ENCODE data around the gene TOR4A.

The TOR4A gene

DNA sequence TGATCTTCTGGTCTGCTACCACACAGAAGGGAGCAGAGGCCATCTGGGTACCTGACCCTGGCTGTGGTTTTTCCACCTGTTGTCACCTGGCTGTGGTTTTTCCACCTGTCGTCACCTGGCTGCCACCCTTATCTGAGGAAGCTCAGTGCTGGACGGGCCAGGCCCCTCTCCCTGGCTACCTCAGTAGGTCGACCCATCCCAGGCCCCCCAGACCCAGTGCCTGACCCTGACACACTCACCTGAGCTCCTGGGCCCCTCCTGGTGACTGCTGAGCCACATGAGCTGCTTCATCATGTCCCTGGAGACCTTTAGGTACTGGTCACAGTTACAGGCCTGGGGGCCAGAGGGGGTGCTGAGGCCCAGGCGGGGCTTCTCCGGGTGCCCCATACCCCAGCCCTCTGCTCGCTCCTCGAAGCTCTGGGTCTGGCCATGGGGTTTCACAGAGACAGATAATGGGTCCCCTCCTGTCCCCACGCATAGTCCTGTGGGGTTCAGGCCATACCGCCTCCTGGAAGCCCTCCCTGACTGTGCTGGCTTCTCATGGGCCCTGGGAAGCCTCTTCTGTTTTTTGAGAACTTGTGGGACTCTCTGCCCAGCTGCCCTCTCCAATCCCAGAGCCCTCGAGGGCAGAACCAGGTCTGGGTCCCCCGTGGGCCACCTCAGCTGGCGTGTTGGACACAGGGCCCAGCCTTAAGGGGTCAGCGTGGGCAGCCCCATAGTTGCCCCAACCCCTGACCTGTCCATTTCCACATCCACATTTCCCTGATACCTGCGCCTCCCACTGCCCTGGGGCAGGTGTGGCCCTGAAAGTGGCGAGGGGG, 32.1 kb downstream of the TOR4A start:
- no peak for DNase-seq

DNA sequence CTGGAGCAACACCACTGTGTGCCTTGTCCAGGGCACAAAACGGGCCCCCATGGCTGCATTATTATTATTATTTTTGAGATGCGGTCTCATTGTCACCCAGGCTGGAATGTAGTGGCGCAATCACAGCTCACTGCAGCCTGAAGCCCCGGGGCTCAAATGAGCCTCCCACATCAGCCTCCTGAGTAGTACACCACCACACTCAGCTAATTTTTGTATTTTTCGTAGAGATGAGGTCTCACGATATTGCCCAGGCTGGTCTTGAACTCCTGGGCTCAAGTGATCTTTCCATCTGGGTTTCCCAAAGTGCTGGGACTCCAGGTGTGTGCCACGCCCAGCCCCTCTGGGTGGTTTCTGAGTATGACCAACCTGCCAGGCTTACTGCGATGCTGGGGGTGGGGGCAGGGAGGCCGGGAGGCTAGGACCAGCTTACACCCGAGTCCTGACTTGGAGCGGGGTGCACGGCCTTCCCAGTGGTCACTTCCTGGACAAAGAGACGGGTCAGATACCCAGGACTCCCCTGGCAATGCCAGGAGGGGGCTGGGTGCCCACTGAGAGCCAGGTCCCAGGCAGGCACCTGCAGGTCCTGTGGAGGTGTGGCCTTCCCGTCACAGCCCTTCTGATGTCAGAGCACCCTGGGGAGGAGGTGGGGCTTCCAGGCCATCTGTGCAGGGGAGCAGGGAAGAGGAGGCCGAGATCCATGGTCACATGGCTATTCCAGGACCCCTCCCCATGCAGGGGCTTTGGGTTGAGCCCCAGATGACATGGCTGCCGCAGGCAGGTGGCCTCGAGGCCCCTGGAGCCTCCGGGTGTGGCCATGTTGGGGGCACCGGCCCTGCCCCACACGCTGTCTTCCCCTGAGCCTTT, 32.9 kb downstream of the TOR4A start:
- DNase-seq, result no peak

DNA sequence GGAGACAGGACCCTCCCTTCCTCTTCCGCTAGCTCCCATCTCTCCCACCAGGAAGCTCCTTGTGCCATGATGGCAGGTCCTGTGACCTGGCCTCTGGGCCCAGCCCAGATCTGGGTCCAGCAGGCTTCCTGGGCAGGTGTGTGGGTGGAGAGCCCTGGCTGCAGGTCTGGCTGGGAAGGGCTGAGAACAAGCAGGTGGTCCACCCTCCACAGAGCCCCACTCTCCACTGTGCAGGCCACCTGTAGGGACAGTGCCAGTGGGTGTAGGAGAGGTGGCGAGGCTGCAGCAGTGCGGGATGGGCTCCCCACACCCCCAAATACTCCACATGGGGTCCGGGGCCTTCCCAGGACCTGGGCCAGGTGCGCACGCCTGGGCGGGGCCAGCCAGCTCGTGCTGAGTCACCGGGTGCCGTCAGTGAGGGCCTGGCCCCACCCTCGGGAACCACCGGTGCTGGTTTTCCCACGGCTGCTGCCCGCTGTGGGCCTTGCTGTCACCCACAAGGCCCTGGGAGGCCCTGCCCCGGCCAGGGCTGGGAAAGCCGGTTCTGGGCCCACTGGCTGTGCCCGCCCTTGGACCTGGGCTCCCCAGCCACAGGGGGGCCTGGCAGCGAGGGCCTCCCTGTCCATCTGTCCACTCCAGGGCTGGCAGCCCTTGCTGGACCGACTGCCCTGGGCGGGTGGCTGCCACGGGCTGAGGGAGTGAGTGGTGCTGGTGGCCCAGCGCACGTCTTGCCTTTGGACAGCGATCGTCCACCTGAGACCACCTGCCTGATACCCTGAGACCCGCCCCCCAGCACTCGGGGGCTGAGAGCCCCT, 33.9 kb downstream of the TOR4A start:
- DNase-seq, result no peak

DNA sequence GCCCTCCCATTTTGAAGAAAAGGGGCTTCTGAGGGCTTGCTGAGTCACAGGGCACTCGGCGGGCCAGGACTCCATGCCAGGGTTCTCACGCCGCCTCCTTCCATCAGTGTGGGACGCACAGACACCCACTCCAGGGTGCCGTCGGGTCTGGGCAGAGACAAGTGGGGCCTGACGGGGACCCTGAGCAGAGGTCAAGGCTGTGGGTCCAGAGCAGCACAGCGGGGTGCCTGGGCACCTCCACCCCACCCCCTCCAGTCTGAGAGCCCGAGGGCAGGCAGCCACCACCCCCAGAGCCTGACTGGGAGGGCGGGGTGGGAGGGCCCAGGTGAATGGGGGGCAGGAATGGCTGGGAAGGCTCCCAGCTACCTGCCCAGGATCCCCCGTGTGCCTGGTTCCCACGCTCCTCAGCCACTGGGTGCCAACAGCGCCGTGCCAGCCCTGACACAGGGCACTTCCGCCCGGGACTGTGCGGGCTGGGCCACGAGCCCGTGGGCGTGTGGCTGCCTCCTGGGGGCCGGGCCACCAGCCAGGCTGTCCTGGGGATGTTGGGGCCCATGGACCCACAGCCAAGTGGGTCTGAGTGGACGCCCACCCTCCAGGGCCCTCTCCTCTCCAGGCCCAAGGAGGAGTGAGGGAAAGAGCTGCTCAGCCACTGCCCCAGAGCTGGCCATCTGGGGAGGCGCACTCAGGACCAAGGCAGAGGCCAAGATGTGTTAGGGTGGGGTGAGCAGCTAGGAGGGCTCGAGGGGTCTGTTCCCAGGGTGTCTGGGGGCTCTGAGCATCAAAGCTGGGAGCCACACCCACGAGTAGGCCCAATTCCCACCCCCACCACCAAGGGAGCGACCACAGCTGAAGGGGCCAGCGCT, 34.7 kb downstream of the TOR4A start:
- no peak for DNase-seq

DNA sequence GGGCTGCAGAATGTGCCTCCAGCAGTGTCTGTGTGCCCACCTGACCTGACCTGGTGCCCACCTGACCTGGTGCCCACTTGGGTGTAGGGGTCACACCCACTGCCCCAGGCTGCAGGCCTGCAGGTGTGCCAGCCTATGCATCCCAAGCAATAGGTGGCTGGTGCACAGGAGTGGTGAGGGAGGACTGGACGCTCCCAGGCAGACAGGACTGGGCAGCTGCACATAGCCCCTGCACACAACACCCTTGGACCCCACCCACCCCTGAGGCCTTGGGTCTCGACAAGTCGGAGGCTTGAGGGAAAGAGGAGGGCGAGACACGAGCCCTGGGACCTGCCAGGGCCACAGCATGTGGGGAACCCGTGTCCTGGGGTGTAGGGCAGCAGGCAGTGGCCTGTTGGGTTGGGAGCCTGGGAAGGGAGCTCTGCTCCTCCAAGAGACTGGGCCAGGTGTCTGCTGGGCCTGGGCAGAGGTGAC, 35.4 kb downstream of the TOR4A start:
- no peak for DNase-seq

DNA sequence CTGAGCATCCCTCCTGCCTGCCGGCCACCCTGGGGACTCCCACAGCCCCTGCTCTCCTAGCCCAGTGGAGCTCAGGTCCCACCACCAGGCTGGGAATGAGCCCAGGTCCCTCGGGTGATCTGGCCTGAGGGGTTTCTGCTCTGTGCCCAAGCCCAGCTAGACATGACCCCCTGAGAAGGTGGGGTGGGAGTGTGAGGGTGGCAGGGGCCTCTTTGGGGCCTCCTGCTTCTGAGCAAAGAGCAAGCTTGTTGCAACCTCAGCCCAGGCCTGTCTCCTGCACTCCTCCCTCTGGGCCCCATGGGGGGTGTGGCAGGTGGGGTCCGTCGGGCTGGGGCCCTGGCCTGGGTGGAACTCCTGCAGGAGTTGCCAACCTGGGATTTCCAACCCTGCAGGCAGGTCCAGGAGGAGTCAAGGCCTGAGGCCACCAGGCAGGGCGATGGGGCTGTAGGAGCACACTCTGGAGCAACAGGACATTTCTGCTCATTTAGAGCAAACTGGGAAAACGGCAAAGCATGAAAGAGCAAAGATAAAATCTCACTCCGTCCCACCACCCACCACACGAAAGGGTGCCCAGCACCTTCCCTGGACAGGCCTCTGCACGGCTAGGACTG, 35.9 kb downstream of the TOR4A start:
- DNase-seq, result no peak

DNA sequence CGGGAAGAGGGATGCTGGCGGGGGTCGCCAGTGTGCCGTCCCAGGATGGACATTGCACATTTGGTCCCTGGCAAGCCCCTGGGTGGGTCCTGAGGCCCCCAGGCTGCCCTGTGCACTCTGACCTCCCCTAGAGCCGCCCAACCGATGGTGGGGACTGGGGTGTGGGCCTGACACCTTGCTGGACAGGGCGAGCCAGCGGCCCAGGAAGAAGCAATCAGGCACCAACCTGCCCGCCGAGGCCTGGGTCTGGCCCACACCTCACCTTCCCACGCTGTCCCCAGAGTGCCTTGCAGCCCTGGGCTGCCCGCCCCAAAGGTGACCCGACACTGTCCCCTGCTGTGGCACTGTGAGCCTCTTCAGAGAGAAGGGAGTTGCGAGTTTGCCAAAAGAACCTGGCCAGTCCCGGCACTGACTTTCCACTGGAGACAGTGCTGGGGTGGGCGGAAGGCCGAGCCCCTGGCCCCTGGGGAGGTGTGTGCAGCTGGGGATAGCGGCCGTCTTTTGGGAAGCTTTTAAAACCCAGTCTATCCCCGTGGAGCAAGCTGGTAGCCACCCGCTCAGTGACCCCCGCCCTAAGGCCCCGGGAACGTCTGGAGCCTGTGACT, 36.5 kb downstream of the TOR4A start:
- DNase-seq, result no peak

DNA sequence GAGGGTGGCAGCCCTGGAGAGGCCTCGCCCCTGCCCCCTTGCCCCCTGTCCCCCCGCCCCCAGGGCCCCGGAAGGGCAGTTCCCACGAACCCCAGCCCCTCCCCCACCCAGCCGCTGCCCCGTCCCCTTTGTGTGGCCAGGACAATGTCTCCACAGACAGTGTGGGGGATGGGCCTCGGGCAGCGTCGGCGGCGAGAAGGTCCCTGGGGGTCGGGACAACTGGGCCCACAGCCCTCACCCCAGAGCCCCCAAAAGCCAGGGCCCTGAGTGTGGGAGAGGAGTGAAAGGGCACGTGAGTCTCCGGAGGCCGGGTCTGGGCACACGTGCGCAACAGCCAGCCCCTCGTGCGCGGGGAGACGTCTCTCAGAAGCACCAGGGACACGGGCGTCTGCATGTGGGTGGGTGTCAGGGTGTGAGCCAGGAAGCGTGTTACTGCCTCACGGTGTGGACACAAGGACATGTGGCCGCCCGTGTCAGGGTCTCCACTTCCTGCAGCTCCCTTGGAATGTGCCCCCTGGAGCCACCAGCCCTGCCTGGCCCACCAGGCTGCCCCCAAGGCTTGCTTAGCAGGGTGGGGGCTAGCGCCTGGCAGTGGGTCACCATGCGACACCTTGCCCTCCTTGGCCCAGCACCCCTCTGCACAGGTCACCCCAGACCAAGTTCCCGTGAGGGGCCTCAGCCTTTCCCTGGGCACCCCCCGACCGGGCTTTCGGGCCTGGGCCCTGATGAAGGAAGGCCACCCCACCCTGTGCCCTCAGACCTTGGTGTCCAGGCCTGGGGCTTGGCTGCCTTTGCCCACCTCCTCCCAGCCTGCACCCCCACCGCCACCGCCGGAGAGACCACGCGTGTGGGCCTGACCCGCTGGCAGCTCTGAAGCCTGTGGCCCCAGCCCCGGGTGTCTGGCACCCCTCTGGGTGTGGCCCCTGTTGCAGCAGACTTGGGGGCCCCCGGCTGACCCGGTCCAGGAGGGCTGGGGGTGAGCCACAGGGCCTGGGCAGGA, 37.3 kb downstream of the TOR4A start:
- no peak for DNase-seq

DNA sequence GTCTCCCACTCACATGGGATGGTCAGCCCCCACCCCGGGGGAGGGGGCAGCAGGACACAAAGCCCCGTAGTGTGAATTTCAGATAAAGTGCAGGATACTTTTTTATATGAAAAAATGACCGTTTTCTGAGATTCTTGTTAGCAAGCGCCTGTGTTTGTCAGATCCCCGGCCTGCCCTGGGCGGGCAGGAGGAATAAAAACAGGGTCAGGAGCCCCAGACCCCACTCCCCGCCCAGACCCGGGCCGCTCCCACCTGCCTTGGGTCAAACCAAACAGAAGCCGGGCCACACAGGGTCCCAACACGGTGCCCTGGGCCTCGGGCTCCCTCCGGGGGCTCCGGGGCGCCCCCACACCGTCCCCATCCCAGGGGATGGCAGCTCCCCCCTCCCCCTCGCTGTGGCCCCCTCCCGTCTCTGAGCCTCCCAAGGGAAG, 38.1 kb downstream of the TOR4A start:
- no peak for DNase-seq

DNA sequence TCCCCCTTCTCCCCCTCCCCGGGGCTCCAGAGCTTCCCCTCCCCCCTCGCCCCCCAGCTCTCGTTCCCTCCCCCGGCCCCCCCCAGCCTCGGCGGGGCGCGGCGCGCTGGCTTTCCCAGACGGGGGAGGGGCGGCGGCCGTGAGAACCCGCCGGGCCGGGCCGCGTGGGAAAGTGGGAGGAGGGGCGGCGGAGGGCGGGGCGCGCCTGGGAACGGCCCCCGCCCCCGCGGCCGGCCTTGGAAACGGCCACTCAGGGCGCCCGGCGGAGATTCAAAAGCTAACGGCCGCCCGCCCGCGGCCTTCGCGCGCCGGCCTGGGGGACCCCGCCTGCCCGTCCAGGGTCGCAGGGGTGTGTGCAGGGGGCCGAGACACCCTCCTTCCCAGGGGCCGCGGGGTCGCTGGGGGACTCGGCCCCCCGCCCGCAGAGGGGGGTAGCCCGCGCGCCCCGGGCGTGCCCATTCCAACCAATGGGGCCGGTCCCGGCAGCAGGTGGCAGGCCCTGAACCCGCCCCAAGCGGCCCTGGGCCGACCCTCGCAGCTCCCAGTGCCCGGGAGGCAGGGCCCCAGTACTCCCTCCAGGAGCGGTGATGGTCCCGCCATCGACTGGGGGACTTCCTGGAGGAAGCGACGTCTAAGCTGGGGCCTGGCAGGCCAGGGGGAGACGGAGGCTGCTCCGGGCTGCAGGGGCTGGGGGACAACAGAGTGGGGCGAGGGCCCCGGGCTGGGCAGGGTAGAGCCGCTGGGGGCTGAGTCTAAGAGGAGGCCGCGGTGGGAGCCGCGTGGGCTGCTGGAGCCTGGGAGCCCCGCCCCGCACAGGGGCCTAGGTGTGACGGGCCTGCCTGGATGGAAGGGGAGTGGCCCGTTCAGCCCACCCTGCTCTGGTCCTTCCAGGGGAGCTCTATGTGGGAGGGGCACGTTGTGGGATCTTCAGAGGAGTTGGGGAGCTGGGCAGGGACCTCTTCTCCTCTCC, 38.8 kb downstream of the TOR4A start:
- DNase-seq, result no peak

DNA sequence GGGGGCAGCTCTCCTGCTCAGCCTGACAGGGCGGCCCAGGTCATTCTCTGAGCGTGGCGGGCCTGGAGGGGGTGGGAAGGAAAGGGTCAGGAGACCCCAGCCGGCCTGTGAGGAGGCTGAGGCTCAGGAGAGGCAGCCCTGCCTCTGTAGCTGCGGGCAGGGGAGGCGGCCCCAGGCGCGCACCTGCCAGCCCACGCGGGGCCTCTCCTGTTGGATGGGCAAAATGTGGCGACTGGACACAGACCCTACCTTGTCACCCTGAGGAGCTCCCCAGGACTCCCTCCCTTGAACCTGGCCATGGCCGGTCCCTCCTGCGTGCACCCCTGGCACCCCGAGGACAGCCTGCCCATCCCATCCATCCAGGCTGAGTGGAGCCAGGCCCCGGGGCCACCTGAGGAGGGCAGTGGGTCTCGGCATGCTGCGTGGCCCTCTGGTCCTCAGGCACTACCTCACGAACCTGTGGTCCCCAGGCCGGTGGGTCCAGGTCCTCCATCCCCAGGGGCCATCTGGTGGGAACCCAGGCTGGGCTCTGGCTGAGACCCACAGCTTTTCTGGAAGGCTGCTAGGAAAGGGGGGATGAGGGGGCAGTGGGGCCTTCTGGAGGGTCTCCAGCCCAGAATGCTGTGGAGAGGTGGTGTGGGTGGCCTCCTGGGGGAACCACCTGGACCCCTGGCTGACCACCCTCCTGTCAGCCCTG, 39.6 kb downstream of the TOR4A start:
- DNase-seq, result no peak

DNA sequence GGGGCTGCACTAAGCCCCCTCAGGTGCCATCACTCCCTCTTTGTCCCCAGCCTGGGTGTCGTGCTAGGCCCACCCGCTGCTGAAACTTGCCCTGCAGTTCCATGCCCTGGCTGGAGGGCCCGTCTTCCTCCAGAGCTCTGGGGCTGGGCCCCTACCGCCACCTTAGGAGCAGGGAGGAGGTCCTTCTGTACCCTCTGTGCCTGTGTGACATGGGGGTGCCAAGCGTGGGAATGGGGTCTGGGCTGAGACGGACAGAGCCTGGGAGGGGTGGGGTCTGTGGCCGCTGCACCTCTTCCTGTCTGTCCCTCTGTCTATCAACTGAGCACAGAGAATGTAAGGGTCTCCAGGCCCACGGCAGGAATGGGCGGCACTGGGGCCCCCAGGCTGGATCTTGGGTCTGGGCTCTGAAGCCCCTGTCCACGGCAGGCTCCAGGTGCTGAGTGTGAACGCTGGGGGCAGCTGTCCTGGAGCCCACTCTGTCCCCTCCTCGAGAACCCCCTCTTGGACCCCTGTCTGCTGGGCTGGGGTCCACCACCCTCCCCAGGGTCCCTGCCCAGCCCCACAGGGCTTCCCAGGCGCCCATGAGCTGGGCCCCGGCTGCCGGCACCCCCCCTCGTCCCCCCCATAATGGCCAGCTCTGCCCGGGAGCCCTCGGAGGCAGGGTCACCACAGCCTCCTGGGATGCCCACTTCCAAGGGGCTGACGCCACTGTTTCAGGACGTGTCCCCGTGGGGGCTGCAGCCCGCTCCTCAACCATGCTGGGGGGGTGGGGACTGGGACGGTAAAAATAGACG, 40.4 kb downstream of the TOR4A start:
- DNase-seq, result no peak

DNA sequence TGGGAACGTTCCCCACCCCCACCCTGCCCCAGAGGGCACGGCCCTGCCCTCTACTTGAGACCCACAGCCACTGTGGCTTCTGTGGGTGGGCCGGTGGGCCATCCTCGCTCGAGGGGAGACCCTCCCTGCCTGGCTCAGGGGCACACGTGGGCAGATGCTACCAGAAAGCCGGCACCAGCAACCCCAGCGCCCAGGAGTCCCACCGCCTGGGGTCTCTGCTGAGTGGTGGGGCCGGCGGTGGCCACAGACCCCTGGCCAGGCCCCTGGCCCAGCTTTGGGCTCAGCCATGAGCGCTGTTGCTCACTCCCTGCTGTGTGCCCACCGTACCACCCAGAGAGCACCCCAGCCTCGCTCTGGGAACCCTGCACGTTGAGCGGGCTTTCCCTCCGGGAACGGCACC, 41.1 kb downstream of the TOR4A start:
- no peak for DNase-seq

DNA sequence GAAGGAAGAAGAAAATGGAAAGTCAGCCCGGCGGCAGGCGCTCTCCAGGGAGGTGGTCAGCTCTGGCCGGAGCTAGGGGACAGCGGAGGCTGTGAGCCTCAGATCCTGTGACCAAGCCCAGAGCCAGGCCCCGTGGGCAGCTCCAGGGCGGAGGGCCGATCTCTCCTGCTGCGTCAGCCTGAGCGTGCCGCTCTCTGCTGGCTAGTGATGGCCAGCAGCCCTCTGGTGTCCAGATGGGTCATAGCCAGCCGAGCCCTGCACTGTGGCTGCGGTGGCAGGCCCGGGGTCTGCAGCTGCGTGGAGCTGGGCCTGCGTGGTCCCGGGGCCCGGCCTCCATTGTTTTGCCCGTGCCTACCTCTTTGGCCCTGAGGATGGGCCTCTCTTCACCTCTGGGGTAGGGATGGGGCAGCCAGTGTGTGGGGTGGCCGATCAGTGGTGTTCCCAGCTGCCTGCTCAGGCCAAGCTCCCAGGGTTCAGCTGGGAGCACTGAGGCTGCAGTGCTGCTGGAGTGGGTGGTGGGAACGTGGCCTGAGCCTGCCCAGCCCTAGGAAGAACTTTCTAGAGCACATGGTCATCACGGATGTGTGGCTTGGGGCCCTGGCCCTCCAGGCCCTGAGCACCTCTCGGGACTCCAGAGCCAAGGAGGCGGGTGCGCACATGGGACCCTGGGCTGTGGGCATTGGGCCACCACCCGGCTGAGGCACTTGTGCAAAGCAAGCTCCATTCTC, 41.6 kb downstream of the TOR4A start:
- no peak for DNase-seq

DNA sequence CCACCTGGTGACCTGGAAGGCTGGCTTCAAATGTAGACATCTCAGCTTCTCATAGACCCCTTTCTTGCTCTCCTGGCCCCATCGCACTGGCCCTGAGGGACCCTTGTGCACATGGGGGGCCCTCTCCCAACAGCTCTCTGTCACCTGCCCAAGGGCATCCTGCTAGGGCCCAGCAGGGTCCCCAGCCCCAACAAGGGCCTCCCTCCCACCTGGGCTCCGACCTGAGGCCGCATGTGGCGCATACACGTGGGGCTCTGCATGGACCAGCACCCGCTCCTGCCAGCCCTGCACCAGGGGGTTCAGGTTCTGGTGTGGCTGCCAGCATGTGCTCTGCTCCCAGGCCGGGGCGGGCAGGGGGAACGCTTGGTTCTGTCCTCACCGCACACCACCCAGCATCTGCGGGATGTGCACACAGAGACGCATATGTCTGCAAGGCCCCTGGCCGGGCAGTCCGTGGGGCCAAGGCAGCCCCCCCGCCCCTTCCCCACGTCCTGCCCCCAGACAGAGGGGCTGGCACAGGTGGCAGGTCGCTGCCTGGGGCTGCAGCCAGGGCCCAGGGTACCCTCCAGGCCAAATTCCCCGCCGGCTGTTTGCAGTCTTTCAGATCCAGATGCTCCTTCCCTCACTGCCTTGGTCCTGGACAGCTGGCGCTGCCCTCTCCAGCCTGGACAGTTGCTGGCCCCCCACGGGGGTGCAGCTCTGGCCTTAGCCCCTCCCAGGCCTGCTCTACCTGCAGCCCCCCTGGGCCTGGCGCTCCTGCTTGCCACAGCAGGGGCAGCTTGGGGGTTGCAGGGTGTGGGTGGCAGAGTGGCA, 42.4 kb downstream of the TOR4A start:
- no peak for DNase-seq

All from KG1 (cell line).